Inferior parietal cortex (tissue), 1 donor: ENCODE measurements around the gene B3GALT6.

Source experiments
- DNase-seq: peaks from one replicate; pipeline ENCODE4 v3.0.0-alpha.2; 2016; ENCODE audit errors: extremely low spot score

B3GALT6 gene

DNA sequence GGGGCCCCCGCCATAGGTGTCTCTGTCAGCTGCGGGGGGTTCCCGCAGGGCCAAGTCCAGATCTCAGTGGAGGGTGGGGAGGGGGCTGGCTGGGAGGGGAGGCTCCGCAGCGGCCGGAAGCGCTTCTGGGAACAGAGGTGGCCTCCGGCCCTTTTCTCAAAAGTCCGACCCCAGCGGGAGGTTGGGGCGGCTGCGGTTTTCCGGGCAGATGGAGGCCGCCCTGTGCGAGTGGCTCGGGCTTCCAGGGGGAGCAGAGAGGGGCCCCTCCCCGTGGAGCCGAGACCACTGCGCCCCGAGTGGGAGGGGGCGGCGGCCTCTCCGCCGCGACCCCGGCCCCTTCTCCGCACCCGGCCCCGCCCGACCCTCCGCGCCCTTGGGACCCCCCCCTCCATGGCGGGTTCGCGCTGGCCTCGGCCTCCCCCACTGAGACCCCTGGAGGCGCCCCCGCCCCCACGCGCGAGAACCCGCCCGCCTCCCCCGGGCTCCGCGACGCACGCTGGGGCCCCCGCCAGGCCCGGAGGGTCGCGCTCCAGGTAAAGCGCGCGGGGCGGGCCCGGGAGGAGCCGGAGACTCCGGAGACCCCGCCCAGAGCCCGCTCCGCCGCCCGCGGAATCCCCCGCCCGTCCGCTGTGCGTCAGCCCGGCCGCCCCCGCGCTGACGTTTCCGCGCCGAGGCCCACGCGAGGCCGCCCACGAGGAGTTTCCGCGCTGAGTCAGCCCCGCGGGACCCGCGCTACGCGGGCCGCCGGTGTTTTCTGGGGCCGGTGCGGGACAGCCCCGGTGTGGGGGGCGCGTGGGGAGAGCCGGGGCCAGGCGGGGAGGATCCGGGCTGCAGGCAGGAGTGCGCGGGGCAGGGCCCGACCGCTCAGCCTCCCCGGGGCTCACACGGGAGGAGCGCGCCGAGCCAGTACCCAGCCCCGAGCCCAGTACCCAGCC lies 30.9 kb upstream of the B3GALT6 start:
- peak; percentile 5 for DNase-seq

DNA sequence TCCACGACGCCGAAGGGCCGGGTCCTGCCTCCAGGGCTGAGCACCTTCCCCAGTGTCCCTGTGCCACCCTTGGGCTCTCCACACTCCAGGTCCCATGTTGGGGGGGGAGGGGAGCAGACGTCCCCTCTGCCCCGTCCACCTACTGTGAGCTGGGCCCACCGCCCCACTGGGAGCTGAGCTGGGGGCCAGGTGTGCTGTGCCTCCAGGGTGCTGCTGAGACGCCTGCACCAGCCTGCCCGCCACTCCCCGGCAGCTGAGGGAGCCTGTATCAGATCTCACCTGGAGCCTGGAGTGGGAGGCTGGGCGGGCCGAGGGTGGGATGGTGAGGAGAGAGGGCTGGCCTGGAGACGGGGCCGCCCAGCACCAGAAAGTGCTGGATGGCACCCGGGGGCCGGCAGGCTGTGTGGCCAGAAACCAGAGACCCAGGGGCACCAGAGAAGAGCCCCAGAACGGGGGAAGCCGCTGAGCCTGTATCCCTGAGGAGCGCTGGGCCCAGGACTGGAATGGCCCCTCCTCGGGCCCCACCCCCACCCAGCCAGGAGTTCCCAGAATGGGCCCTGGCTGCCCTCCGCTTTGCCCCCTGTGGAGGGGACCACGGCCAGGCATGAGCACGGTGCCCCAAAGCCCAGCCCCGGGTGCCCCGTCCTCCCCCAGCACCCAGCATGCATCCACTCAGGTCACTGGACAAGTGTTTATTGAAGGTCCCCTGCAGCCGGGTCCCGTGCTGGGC lies 29.0 kb upstream of the B3GALT6 start:
- DNase-seq, result no peak

DNA sequence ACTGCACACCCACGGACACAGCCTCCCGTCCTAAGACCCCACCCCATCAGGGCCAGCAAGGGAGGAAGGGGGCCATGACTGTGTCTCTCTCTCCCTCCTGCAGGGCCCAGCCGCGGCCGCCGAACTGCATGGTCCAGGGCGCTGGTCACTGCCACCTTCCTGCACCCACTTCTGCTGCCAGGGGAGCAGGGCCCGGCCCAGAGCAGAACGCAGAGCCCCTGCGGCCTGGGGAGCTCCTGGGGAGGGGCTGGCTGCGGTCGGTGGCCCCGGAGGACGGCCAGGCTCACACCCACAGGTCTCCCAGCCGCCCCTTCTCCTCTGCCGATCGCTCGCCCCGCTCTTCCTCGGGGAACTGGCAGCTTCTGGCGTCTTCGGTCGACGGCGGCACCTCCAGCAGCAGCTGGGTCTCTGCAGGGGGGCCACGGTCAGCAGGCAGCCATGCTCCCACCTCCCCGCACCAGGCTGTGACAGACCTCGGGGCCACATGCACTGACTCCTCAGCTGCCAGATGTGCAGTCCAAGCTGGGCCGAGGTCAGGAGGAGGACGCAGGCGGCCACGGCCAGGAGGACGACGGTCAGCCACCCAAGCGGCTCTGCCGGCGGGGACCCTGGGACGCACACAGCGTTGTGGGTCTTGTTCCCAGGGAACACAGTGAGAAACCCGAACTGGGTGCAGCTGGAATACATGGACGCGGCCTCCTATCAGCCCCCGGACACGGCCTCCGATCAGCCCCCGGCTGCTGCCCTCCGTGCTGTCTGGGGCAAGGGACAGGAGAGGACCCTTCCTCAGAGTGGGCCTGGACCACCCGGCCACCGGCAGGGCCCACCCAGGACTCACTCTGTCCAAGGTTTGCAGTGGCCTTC lies 28.2 kb upstream of the B3GALT6 start:
- no peak for DNase-seq

DNA sequence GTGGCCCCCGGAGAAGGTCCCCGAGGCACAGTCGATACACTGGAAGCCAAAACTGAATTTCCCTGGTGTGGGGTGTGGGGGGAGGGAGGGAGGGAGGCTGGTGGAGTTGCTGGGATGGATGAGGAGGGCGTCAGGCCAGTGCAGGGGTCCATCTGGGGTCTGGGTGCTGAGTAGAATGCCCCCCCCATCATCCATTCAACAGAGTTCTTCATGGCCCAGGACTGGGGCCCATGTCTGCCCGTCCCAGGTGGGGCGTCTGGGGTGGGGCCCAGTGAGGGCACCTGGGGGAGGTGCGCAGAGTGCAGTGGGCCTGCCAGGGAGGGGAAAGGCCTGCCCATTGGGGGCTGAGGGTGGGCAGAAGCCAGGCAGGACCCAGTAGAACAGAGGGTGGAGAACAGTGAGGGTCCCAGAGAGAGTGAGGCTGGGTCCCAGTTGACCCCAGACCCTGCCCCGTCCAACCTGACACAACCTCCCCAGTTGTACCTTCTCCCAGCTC lies 27.6 kb upstream of the B3GALT6 start:
- DNase-seq, result no peak

DNA sequence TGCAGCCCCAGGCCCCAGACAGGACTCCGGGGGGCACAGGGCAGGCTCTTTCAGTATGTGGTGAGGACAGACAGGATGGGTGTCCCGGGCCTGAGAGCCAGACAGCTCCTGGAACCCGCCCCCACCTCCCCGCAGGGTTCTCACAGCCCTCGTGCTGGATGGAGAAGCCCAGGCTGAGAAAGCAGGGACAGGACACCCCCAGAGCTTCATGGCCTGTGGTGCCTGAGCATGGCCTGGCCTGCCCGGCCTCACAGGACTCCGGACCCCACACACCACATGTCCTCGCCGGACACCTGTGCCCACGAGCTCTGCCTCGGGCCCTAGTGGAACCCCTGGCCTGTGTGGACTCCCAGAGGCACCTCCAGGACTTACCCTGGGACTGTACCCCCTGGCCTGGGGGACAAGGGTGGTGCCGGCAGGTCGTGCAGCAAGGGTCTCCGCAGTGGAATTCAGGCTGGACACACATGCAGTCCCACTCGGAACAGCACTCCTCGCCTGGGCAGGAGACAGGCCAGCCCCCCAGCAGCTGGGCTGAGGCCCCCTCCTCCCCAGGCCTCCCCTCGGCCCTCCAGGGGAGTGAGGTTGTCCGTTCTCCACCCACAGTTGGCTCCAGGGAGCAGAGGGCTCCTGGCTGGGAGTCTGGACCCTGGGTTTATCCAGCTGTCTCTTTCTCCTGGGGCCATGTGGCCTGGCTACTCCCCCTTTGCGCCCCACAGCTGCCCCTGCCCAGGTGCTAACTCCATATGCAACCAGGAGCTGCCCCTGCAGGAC lies 26.9 kb upstream of the B3GALT6 start:
- DNase-seq, result no peak

DNA sequence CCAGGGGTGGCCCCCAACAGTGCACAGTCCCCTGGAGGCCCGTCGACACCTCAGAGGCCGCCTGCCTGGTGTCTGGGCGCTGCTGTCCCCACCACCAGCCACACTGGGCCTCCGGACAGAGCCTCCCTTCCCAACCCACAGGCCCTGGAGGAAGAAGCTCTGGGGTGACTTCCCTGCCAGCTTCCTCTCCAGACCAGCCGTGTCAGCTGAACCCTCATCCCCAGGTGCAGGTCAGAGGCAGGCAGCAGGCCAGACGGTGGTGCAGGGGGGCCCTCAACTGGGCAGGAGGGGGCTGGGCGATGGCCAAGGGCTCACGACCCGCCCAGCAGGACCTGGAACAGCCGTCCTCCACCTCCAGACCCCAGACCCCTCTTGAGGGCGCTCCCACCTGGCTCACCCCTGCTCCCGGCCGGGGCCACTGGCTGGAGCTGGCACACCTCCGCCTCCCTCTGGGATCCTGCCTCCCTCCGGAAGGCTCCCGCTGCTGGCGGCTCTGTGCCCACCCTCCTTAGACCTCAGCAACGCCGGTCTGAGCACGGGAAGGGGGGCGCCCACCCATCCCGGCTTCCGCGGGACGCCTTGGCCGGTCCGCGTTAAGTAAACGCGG lies 26.2 kb upstream of the B3GALT6 start:
- DNase-seq, result no peak

DNA sequence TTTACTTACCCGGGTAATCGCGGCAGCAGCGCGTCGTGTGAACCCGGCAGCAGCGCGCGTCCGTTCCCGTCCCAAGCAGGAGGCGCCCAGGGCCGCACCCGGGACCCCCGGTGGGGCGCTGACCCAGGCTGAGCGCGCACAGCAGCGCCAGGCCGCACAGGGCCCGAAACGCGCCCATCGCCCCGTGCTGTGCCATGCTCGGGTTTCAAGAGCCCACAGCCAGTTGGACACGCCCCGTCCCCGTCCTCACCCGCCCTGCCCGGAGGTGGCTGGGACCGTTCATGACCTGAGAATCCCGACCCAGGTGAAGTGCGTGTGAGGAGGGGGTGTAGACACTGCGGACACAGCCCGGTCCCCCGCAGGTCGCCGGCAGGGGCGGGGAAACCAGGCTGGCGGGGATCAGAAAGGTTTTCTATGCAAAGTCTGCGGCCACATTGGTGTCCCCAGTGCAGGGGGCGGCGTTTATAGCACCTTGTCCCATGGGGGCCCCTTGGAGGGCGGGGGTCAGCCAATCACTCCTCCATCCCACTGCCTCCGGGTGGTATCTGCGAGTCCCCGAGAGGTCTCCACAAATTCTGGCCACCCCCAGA lies 25.6 kb upstream of the B3GALT6 start, which contains the start of gene TNFRSF18:
TNFRSF18 (minus strand) TSS at position 217 of the 590 bp plus-strand sequence; CDS start at position 196, 21 bp downstream.
- DNase-seq, result no peak

DNA sequence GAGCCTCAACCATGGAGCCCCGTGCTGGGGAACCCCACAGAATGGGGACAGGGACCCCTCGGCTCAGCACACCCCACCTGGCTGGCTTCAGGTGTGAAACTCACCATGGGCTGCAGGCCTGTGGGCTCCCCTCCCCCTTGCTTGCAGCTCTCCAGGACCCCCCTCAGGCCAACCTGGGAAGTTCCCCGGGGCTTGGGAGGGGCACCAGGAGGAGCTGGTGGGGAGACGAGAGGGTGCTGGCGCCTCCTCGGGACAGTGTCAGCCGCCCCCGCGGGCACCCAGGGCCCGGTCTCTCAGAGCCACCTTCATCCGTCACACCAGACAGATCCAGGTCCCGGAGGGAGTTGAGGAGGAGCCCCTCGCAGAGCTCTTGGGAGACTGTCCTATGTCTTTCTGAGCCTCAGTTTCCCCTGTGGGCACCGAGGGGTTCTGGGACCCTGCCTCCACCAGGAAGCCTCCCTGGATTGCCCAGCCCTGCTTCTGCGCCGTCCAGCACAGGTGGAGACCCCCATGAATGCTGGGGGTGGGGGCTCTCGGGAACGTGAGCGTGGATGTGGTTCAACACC lies 25.0 kb upstream of the B3GALT6 start:
- DNase-seq, result no peak

DNA sequence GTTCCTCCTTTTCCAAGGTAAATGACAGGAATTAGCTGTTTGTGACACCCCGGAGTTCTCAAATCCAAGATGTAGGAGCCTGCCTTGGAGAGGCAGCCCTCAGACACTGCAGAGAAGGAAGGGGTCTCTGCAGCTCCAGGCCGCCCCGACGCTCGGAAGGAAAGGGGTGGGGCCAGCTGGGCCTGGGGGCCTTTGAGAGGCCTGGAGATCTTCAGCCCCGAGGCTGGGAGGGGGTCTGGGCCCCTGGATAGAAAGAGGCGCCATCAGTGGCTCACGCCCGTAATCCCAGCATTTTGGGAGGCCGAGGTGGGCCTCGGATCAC lies 24.5 kb upstream of the B3GALT6 start:
- DNase-seq, result no peak

DNA sequence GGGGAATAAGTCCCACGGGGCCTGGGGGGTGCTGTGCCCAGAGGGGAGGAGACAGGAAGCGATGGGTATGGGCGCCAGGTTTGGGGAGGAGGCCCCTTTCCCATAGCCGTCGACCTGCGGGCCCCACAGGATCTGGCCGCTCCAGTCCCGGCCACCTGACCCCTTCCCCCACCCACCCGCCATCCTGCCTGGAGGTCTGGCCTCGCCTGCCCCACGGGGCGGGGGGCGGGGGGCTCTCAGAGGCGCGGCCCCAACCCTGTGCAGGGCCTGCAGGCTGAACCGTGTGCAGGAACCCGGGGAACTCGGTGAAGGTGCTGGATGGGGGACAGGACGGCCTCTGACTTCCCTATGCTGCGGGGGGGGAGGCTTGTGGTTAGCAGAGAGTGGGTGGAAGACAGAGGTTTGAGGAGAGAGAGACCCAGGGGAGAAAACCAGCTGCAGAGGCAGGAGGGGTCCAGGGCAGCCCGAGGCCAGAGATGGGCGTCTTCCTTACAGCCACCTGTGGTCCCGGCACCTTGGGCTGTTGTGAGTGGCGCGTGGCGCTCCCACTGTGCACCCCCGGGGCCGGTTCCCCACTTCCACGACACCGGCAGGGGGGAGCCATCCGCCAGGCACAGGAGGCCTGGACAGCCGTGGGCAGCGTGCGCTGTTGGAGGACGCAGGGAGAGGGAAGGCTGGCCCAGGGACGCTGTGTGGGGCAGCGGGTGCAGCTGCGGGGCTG lies 23.2 kb upstream of the B3GALT6 start:
- no peak for DNase-seq

DNA sequence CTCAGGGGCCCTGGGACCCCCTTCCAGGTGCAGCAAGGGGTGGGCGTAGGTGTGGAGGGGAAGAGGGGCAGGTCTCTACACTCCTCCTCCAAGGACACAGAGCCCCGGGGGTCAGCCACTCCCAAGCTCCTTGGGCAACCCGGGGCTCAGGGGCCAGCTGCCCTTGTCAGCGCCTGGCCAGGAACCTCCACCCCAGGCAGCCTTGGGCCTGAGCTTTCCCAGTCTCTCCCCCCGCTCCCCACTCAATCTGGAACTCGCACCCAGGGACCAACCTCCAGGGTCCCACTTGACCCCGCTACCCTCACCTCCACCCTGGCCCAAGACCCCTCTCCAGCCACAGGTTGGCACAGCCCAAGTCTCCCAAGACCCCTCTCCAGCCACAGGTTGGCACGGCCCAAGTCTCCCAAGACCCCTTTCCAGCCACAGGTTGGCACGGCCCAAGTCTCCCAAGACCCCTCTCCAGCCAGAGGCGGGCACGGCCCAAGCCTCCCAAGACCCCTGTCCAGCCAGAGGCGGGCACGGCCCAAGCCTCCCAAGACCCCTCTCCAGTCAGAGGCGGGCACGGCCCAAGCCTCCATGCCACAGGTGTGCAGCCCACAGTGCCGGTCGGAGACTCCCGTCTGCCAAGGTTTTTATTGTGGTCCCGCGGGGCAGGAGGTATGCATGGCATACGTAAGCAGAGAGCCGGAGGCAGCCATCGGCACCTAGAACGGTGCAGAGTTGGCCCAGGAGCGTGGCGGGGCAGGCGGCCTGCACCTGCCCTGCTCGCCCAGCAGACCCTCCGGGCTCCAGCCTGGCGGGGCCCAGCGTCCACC lies 21.1 kb upstream of the B3GALT6 start:
- no peak for DNase-seq

DNA sequence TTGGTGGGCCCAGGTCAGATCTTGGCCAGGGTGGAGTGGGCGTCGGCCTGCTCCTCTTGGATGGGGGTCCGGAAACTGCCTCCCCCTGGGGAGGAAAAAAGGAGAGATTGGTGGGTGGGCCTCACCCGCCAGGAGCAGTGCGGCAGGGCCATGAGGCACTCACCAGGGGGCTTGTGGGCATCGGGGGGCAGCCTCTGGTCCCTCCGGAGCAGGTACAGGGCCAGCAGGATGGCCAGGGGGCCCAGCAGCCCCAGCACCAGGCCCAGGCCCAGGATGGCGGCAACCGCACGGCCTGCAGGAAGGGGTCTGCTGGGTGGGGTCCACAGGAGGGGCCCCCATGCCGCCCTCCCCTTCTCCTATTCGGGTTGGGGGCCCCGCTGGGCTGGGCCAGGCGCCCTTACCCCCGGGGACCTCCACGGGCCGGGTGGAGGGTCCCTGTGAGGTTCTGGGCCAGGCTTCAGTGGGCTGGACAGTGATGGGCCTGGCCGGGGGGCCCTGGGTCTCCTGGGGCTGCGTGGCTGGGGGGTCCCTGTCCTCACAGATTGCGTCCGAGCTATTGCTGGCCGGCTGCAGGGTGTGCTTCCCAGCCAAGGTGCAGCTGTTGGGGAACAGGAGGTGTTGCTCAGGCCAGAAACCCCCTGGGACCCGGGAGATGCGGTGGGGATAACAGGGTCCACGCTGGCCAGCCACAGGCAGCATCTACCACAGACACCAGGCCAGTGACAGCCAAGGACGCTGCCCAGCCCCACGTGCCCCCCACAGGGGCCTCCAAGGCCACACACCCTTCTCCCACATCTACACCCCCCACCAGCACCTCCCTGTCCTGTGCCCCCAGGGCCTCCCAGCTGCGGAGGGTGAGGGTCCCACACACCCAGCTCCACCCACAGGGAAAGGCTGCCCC lies 20.2 kb upstream of the B3GALT6 start:
- DNase-seq, result no peak

DNA sequence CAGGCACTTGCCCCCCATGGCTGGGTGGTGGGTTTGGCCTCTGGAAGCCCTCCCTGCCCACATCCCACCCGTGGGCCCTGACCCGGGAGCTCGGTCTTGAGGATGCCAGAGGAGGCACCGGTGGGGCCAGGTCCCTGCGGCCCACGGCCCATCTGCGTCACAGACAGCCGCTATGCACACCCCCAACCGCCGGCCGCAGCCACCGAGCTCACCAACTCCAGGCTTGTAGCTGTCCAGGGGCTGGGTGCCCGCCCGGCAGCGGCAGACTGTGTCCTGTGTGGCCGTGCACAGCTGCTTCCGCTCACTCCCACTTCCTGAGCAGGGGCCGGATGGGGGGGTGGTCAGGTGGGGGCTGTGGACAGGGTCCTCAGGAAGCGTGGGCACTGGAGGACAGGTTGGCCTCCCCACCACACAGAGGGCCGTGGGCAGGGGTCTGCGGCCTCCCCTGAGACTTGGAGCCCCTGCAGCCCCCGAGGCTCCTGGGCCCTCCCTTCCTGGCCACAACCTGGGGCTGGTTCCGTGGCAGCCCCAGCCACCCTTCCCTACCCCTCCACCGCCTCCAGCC lies 19.2 kb upstream of the B3GALT6 start:
- no peak for DNase-seq

DNA sequence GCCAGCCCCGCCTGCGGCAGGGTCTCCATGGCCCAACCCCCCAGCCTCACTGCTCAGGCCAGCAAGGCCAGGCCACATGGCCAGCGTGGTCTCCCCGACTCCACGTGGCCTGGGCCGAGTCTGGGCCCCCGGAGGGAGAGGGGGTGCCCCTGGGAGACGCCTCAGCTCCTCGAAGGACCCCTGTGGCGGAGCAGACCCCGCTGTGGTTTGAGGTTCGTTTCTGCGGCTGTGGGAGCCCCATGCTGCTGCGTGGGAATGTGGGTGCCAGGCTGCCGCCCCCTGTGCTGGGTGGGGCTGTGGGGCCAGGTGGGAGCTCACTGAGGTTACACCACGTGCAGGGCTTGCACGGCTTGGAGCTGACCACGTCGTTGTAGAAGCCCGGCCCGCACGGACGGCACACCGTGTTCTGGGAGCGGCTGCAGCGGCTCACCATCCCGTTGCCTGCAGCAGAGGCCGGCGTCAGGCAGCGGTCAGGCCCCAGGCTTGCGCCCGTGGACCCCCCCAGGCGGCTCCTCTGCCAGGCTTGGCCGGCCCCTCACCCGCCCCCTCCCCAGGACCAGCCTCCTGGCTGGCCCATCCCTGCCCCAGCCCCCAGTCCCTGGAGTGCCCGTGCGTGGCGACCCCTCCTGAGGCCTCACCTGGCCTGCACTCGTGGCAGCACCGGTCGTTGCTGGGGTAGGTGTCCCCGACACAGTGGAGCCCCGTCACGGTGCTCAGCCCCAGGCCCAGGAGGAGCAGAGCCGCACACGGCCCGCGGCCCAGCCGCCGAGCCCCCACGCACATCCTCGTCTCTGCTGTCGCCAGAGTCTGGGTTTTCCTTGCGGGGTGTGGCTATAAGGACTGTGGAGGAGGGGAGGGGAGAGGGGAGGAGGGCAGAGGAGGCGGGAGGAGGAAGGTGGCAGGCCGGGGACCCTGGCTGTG lies 18.4 kb upstream of the B3GALT6 start, which contains the start of gene TNFRSF4:
TNFRSF4 (minus strand) TSS at position 809 of the 921 bp plus-strand sequence; CDS start at position 783, 26 bp downstream.
- DNase-seq, result no peak

DNA sequence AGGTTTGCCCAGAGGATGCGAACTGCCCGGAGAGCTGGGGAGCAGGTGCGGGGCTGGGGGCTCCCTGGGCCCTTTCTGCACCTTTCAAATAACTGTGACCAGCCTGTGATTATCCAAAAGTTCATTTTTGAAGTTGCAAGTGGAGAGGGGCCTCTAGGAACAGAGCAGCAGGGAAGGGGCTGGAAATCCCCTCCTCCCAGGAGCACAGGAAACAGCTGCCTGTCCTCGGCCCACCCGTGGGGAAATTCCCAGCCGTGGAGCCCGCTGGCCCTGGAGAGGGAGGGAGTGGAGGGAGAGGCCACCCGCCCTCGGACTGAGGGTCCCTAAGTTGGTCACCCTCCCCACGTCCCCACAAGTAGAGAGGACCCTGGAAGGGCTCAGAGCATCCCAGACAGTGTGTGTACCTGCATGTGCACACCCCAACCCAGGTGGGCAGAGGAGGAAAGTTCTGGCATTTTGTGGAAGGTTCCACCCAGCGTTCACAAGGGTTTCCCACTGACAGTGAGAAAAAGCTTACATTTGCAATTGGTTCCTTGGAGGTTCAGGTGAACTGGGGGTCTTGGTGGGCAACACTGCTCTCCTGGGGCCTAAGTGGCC lies 16.9 kb upstream of the B3GALT6 start:
- no peak for DNase-seq
